ENCODE results near the gene FRMPD4. TPM values are rescaled to one million over a fixed set of nuclear protein-coding genes. Genes with fewer than 3 reads are reported as not detected.

FRMPD4 gene
- total and polyA plus RNA-seq, 12 donors: under 0.01 to 0.06 (median 0.02) TPM; not detected in 7

DNA sequence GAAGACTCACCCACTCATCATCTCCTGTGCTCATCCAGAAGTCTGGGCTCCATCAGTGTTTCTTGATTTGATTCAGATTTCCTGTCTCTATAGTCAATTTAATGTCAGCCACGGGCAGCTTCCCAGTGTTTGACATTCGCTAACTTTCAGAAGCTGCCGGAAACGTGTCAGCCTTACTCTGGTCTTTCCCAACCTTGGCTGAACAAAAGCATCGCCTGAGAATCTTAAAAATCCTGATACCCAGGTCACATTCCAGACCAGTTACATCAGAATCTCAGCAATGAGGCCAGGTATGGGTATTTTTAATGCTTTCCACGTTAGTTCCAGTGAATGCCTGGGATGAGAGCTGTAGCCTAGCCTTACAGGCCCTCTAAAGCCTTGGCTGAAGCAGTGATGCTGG is 233.8 kb downstream of the FRMPD4 start:
- Histone ChIP-seq H3K9me3 (replicated peaks in 1 of 3) (no peaks in the 10 kb centered on the region), H3K4me3 (no peak overlapping the region), H3K4me1 (replicated peaks in 1 of 2) (no peaks in the 10 kb centered on the region), H3K27ac (no peak overlapping the region), H3K27me3 (peaks cover 4% of the 10 kb centered on the region), H3K36me3 (replicated peaks in 1 of 2) (no peaks in the 10 kb centered on the region)
- no peak for DNase-seq
- WGBS, 4 donors: 20 to 80% (median 63%) methylated on average over 1 to 6 of the region's 6 CpGs
- no peak for TF ChIP-seq POLR2A (IDR thresholded peaks at IDR 0.05)
- TF ChIP-seq, protein P1, sequence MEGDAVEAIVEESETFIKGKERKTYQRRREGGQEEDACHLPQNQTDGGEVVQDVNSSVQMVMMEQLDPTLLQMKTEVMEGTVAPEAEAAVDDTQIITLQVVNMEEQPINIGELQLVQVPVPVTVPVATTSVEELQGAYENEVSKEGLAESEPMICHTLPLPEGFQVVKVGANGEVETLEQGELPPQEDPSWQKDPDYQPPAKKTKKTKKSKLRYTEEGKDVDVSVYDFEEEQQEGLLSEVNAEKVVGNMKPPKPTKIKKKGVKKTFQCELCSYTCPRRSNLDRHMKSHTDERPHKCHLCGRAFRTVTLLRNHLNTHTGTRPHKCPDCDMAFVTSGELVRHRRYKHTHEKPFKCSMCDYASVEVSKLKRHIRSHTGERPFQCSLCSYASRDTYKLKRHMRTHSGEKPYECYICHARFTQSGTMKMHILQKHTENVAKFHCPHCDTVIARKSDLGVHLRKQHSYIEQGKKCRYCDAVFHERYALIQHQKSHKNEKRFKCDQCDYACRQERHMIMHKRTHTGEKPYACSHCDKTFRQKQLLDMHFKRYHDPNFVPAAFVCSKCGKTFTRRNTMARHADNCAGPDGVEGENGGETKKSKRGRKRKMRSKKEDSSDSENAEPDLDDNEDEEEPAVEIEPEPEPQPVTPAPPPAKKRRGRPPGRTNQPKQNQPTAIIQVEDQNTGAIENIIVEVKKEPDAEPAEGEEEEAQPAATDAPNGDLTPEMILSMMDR (IDR thresholded peaks at IDR 0.05): no peak
- intact Hi-C loops (cut with DNase I): no loop called here

GRCh38 chrX:12374286-12374685 is 236.0 kb downstream of the FRMPD4 start:
- Histone ChIP-seq H3K36me3 (replicated peaks in 1 of 2) (no peaks in the 10 kb centered on the region), H3K27me3 (peaks cover 9% of the 10 kb centered on the region), H3K27ac (no peak overlapping the region), H3K4me1 (replicated peaks in 1 of 2) (no peaks in the 10 kb centered on the region), H3K4me3 (no peak overlapping the region), H3K9me3 (replicated peaks in 1 of 3) (no peaks in the 10 kb centered on the region)
- no peak for TF ChIP-seq POLR2A (IDR thresholded peaks at IDR 0.05)
- TF ChIP-seq, protein P1 (IDR thresholded peaks at IDR 0.05): no peak
- intact Hi-C loops (cut with DNase I): no loop called here
- WGBS, 4 donors: 68 to 82% (median 76%) methylated on average over 6 of the region's 6 CpGs
- DNase-seq: no peak

DNA sequence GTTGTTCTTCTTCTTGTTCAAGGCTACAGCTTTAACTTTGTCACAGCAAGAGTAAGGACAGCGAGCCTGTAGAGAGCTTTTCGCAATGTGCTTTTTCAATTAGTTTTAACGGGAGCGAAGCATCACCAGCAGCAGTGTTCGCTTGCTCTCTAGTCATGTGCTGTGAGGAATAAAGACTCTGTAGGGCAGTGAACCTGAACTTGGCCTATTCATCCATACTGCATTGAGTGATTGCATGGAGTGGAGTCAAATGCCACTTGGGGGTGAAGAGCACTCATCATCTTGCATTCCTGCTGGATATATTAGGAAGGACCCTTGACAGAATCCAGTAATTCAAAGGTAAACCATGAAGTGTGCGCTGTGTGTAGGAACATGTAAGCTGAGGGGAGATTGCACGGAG is 240.0 kb downstream of the FRMPD4 start:
- DNase-seq: no peak
- Histone ChIP-seq H3K4me1 (replicated peaks in 1 of 2) (no peaks in the 10 kb centered on the region), H3K4me3 (no peak overlapping the region), H3K27ac (no peak overlapping the region), H3K27me3 (peaks cover 14% of the 10 kb centered on the region), H3K36me3 (replicated peaks in 1 of 2) (no peaks in the 10 kb centered on the region), H3K9me3 (replicated peaks in 1 of 3) (no peaks in the 10 kb centered on the region)
- 74 to 84% (median 76%) methylated on average over 3 to 7 of the region's 7 CpGs for WGBS, 4 donors
- no peak for TF ChIP-seq POLR2A (IDR thresholded peaks at IDR 0.05)
- TF ChIP-seq, protein P1 (IDR thresholded peaks at IDR 0.05): no peak
- intact Hi-C loops (cut with DNase I): no loop called here

DNA sequence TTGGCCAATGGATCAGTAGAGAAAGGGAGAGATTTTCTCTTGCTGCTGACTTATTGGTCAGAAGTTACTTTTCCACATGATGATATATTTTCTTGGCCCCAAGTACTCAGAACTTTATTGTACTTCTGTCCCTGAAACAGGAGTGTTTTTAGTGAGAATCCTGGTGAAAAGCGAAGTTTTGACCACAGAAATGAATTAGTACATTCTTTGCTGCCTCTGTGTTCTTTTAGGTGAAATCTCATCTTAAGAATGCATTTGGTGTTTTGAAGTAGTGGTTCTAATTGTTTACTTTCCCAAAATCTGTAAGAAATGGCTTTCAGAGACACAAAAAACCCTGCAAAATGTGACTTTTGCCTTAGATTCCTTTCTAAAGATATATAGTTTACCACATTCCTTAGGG is 240.4 kb downstream of the FRMPD4 start:
- H3K4me1 ChIP-seq (replicated peaks in 1 of 2): no peaks in the 10 kb centered on the region
- intact Hi-C loops (cut with DNase I): no loop called here
- H3K36me3 ChIP-seq (replicated peaks in 1 of 2): no peaks in the 10 kb centered on the region
- WGBS, 4 donors: 68 to 83% (median 75%) methylated on average over 1 of the region's 1 CpG
- no peaks in the 10 kb centered on the region for H3K9me3 ChIP-seq (replicated peaks in 1 of 3)
- no peak for DNase-seq
- TF ChIP-seq, protein P1 (IDR thresholded peaks at IDR 0.05): no peak
- no peak for TF ChIP-seq POLR2A (IDR thresholded peaks at IDR 0.05)
- H3K4me3 ChIP-seq: no peak overlapping the region
- peaks cover 16% of the 10 kb centered on the region for H3K27me3 ChIP-seq
- no peak overlapping the region for H3K27ac ChIP-seq

Measured in adrenal gland (tissue), 12 donors.